GF-D8 (cell line): ENCODE data around the gene ERP27.

Experiments used
- DNase-seq: peaks from one replicate; lab custom pipeline; 2025; lab: John Stamatoyannopoulos, UW

ERP27 gene

DNA sequence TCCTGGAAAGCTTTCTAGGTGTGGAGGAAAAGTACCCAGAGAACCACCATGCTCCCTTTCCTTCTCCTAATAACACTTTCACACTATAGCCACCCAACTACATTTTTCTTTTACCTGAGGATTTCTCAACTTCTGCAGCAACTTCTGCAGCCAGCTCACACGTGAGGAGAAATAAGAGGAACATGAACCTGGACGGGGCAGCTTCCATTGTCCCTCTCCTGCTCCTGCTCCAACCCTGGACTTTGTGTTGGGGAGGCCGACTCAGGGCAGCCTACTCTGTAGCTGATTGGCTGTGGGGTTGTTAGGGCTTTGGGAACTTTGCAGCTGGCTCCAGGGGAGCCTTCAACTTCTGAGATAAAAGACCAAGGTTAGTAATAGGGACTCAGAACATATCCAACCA is at the start of gene ERP27:
TSS of gene ERP27 (minus strand) at position 237 of the 400 bp plus-strand sequence. CDS start at position 208, 29 bp downstream.
- no peak for DNase-seq

DNA sequence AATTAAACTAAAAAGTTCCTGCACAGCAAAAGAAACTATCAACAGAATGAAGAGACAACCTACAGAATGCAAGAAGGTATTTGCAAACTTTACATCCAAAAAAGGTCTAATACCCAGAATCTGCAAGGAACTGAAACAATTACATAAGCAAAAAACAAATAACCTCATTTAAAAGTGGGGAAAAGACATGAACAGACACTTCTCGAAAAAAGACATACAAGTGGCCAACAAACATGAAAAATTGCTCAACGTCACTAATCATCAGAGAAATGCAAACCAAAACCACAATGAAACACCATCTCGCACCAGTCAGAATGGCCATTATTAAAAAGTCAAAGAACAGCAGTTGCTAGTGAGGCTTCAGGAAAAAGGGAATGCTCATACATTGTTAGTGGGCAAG is 49.7 kb upstream of the ERP27 start:
- DNase-seq, result no peak

DNA sequence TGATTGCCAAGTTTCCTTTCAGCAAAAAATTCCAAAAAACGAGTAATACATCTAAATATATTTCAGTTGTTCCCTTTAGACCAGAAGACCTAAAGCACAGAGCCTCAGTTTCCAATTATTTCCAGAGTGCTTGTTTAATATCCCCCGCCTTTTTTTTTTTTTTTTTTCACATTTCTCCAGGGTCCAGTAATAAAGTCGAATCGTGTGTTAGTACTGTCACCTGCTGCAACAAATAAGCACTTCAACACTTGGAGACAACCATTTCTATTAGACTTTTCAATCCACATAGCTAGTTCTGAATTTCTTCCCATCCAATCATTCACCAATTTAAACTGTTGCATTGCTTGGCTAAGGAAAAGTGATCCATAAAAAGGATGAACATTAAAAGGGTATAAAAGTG is 48.1 kb upstream of the ERP27 start:
- no peak for DNase-seq

DNA sequence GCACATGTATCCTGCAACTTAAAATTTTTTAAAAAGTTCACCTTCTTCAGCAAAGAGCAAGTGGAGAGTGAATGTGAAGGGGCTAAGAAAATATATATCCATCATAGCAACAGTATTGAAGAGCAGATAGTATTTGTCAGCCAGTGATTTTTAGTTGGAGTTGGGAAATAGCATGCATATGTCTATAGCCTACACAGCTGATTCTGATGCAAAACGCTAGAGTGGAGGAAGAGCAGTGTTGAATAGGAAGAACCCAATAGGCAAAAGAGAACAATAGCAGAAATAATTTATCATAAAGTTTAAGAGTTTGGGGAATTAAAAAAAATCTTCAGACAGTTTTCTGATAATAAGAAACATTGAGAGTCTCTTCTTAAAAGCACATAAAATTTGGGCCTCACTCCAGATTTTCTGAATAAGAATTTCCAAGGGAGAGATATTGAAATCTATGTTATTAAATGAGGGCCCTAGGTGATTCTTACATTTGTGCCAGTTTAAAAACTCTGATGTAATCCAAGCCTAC is 46.5 kb upstream of the ERP27 start:
- DNase-seq, result no peak

DNA sequence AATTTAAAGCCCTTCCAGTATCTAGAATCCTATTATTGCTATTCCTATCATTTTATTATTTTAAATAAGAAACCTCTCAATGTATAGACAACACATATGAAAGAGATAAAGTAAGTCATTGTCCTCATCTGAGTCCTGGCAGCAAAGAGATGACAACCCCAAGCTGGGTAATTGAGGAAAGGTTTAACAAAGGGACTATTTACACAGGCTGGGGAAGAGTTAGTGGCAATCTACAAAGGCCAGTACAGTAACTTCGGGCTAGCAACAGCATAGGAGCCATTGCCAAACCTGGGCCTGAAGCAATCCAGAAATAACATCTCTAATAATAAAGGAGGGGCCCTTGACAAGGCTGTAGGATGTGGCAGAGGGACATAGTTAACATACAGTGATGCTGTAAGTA is 45.7 kb upstream of the ERP27 start:
- DNase-seq, result no peak

DNA sequence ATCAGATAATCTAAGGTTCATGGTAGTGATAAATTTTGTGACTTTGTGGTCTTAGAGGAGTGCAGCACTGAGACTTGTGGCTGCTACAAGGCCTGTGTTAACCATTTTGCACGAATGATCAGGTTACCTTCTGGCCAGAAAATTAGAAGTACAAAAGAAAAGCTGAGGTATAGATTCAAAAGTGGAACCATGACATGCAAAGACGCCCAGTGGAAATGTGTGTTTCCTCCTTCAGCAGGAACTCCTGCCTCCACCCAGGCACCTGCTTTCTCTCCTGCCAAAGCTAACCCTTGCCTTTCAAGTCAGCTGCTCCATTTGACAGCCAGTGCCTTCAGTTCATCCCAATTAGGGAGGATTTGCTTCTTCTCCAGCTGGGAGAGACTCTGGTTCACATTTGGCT is 44.7 kb upstream of the ERP27 start:
- DNase-seq, result peak; percentile 8

DNA sequence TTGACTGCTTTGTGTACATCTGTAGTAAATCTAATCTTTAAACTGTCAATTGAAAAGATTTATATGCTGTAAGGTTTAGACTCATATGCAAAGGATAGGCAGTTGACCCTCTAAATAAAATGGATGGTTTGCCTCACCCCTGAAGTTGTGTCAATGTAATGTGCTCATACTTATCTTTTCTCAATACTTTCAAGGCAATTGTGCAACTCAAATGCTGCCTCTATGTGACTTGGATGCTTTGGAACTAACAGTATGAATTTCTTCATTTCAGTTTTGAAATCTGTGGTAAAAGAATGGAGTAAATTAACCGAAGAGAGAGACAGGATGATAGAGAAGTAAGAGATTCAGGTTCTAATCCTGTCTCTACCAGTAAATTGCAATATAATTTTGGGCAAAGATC is 44.2 kb upstream of the ERP27 start:
- DNase-seq, result peak; percentile 74

DNA sequence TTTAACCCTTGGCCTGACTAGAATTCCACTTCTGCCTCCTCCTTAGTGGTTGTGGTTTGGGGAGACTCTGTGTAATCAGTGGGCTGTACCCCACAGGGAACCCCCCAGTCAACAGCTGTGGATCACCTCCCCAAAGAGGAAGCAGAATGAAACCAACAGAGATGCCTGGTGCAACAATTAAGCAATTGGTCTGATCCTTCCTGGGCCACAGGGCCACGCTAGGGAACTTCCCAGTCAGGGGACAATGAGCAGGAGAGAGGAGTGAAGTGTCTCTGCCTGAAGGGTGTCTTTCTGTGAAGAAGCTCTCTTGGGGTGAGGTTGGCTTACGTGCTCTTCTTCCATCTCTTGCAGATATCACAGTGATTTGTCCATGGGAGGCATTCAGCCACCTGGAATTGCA is 42.7 kb upstream of the ERP27 start:
- peak; percentile 35 for DNase-seq

DNA sequence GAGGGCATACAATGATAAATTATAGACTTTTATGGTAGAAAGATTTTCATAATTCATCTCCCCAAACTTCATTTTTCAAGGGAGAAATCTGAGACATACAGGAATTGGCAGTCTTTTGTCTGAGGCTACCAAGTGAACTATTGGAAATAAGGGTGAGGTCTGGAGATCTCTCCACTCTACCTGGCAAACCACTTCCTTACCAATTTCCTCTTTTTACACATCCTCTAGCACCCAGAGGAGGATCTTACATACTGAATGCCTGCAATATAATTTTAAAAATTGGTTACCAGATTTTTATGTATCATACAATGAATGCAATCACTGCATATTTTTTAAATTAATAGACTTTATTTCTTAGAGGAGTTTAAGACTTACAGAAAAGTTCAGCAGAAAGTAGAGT is 41.1 kb upstream of the ERP27 start:
- DNase-seq, result no peak

DNA sequence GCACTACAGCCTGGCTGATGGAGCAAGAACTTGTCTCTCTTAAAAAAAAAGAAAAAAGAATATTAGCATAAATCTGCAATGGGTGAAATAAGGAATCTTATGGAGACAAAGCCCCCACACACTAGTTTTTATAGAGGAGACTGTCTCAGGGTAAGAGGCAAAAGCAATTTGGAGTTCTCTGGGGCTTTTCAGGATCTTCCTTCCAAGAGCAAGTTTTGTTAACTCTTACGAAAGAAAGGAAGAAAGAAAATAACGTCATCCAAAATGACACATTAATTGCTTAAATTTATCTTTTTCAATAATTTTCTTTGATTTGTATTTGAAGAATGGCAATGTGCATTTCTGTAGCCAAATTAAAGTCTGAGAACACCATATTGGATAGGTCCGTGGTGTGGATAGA is 38.3 kb upstream of the ERP27 start:
- no peak for DNase-seq

DNA sequence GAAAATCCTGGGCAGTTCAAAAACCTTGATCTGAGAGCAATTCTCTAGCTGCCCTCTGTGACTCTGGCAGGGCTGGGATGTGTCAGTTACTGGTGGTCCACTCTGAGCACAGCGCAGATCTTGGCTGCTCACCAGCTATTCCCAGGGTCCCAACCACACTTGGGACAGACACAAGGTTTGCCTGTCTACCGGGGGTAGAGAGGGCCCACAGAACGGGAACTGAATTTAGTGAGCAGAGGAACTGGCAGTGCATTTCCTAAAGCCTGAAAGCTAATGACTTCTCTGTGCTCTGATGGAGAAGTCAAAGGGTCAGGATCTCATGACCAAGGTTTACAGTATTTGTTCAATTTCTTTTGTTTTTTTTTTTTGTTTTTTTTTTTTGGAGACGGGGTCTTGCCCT is 37.1 kb upstream of the ERP27 start:
- DNase-seq, result no peak

DNA sequence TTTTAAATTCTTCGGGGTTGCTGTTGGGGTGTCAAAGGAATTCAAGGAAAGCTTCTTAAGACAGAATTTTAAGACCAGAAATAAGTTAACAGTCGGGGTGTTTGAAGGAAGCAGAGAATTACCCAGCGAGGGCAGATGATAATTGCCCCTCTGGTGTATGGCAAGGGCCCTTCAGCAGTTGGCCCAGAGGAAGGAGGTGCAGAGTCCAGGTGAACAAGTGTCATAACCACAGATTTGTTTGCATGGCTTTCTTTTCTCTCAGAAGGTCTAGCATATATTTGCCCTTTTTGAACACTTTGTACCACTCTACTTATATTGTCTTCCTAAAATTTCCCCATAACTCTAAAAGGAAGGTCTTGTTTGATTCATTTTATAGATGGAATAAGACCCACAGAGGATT is 36.3 kb upstream of the ERP27 start:
- DNase-seq, result no peak

DNA sequence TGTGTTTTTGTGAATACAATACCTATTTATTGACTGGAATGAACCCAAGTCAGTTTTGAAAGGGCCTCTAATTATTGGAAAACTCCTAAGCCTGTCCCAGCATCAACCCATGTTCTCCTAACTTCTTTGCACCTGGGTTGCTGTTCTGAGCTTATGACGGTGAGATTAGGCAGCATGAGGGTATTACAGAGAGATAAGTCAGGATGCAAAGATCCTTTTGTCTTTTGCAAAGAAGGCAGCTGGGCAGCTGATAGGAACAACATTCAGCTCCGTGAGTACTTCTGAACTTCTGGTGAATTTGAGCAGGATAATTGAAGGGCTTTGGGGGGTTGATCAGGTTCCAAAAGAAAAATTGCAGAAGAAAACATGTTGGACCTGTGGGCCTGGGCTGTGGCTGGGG is 34.5 kb upstream of the ERP27 start, which contains the start of gene PDE6H:
TSS of gene PDE6H (plus strand) at position 227 of the 400 bp plus-strand sequence. CDS start 4,971 bp downstream, outside the sequence.
- no peak for DNase-seq

DNA sequence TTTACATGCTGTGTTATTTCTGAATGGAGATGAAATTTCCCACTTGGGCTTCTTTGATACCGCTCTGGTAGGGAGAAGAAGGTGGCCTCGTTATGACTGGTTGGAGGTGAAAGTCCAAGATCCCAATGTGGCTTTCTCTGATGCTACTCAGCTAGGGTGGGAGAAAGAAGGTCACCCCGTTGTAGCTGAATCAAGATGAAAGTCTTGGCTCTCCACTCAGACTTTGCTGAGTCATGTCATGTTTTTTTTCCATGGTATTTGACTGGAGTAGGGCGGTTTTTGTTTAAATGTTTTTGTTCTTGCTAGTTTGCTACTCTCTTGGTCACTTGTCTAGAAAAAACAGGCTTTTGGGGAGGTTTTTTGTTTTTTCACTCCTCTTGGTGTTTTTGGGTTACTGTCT is 32.1 kb upstream of the ERP27 start:
- DNase-seq, result no peak

DNA sequence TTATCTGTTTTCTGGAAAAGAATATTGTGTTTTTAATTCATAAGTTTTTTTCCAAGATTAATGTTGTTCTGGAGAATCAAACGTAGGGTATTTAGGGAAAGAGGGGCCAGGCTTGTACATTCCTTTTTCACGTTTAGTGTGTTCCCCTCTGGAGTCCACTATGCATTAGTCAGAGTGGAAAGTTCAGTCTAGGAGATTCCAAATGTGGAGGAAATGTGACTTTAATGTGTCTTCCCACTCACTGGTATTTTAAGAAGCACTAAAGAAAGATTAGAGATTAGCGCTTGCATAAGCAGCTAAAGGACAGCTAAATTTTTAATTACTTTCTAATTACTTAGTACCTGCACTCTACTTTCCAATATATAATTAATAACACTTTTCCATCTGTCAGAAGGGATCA is 30.1 kb upstream of the ERP27 start:
- no peak for DNase-seq

DNA sequence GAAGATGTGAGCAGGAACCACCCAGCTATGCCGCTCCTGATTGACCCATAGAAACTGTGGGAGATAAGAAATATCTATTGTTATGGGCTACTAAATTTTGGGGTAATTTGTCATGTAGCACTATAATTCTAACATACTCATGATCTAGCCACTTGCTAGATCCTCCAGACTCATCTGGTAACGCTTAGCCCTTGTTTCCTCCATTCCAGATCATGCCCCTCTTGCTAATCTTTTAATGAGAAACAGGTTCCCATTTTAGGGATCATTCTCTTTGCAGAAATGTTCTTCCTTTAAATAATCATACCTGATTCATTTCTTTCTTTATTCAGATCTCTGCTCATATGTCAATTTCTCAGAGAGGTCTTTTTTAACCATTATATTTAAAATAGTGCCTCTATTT is 26.9 kb upstream of the ERP27 start:
- DNase-seq, result no peak

DNA sequence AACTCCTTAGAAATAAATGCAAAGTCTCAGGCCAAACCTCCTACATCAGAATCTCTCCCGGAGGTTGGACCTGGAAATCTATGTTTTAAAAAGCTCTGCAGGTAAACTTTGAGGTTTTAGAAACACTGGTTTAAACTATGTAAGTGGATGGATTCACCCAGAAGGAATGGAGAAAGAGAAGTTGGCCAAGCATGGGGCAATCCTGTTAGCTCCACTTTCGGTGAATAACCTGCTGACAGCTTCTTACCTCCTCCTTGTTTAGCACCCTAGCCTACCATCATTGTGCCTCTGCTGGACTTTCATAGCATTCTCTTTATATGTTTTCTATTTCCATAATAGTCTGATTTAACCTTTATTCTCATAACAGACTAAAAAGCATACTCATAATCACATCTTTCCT is 26.1 kb upstream of the ERP27 start:
- no peak for DNase-seq

DNA sequence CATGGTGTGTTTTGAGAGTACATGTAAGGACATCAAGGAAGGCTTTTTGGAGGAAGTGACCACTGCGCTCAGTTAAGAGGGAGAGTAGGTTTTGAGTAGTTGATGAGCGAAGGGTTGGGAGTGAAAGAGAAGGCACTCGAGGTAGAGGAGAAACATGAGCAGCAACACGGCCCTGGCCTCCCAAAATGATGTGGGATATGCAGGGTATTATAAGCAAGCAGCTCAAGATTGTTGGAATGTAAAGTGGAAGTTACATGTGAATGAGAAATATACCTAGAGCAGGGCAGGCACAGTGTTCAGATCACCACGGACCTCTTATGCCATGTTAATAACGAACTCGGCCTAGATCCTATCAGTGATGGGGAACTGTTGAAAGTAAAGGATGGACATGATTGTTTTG is 25.2 kb upstream of the ERP27 start:
- no peak for DNase-seq

DNA sequence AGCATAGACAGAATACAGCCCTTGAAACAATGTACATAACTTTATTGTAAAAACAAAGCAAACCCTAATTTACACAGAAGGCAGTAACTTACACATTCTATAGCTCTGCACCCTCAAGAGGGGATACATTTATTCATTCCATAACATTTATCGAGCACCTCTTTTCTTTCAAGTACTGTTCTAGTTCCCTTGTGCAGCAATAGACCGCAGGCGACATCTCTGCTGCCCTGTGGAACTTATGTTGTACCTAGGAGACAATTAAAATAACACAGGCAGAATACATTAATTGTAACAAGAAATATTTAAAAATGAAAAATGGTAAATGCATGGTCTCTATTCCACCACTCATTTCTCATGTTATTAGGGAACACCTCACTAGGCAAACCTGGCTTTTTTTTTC is 24.5 kb upstream of the ERP27 start:
- DNase-seq, result no peak

DNA sequence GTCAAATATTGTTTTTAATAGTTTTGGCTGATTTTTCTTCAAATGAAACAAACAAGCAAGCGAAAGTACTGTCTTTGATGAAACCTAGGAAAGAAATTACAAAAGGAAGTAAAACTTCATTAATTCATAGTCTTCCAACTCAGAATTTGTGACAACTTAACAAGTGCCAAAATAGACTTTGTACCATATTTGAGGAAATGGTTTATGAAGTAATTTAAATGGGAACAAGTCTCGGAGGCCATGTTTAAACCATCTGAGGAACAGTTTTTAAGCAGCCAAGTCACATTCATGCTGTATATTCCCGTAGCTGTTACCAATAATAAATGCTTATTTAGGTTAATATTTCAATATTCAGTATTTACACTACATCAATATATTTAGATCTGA is 23.8 kb upstream of the ERP27 start:
- DNase-seq, result no peak

DNA sequence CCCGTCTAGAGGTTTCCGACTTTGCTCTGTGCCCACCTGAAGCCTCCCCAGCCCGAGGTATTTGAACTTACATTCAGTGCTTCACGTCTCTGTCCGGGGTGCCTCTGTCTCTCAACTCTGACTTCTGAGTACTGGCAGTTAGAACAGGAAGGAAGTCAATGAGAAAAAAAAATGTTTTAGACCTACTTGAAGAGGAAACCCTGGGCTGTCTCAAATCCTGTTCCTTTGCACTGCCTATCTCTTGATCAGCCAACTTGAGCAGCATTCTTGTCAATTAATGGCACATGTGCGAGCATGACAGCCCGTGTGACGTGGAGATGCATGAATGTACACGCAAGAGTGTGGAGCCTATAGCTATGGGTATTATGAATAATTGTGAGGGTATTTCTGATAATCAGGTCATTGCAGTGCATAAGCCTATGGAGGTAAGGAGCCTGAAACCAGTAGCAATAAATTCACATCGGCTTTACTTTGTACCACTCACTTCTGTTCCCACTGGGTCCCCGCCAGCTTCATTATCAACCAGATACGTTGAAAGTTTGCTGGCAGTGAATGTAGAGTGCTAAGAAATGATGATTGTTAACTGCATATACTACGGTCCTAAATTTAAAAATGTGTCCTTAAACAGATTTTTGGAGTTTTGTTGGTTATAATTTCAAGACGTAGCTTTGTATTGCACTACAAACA is 23.3 kb upstream of the ERP27 start, which contains the start of gene ARHGDIB:
TSS of gene ARHGDIB (minus strand) at position 136 of the 687 bp plus-strand sequence. CDS start 10,889 bp downstream, outside the sequence.
- peak; percentile 92 for DNase-seq

DNA sequence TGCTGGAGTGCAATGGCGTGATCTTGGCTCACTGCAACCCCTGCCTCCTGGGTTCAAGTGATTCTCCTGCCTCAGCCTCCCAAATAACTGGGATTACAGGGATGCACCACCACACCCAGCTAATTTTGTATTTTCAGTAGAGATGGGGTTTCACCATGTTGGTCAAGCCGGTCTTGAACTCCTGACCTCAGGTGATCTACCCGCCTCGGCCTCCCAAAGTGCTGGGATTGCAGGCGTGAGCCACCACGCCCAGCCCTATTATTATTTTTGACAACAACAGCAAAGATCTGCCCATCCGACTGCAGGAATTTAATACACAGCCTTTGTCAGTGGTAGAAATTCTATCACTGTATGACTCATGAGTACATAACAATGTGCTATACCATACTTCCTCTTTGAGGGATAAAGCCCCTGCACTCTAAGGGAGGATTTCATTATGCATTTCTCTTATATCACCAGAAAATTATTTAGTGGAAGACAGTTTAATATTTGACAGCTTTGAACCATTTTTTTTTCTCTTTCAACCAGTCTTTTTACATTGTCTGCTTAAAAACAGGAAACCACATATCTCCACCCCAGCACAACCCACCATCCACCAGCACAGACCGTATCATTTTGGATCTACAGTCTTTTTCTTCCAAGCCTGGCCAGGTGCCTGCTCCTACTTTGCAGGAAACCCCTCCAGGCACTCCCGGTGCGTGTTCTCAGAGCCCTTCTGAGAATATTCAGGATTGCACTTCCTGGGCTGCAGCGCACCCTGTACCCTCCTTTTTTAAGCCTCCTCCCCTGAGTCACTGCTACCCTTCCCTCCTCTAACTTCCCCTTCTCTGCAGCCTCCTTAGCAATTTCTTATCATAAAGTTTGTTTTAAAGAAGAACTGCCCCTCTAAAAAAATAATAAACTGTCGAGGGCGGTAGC is 22.5 kb upstream of the ERP27 start:
- DNase-seq, result peak; percentile 57

DNA sequence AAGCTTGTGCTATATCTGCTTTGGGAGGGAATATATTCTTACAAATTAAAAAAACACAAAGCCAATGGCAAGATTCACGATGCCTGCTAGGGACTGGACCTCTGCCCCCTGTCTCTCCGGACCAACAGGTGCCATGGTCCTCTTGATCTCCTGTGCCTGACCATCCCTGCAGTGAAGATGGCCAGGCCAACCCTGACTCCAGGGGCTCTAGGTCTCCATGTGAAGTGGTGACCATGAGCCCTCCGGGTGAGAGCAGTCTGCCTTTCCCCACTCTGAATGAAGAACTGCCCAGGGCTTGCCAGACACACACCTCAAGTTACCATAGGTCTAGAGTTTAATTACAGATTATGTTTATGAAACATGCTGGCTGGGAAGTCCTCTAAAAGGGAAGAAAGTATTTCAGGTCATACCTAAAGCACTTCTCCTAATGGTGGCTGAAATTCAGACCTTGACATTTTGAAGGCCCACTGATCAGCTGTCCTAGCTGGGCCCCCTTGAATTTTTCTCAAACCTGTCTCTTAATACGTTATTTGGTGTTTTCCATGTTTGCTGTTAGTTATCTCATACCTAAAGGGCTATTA is 21.7 kb upstream of the ERP27 start:
- DNase-seq, result no peak
